Gastroesophageal sphincter (tissue), 3 donors: ENCODE results near the gene CDCA7L.

Experiments used
- POLR2A ChIP-seq, 2 donors: fragments of 450-650 bp; IDR thresholded peaks; one replicate each; pipeline ENCODE4 v1.6.1; 2017; ENCODE audit warnings: antibody characterized with exemption in 2 of 2, mild to moderate bottlenecking in 2 of 2, moderate library complexity in 1 of 2
- TF ChIP-seq, protein P1 (sequence below), 4 experiments: fragments of 200-600 bp in 2 of 4; fragments of 450-650 bp in 2 of 4; sonication (generic) in 1 of 4; IDR thresholded peaks; one replicate each; pipeline ENCODE4 v1.5.1; 2017 to 2019; ENCODE audit warnings: antibody characterized with exemption in 4 of 4, mild to moderate bottlenecking in 2 of 4, moderate library complexity in 2 of 4

- TF ChIP-seq, protein P1, sequence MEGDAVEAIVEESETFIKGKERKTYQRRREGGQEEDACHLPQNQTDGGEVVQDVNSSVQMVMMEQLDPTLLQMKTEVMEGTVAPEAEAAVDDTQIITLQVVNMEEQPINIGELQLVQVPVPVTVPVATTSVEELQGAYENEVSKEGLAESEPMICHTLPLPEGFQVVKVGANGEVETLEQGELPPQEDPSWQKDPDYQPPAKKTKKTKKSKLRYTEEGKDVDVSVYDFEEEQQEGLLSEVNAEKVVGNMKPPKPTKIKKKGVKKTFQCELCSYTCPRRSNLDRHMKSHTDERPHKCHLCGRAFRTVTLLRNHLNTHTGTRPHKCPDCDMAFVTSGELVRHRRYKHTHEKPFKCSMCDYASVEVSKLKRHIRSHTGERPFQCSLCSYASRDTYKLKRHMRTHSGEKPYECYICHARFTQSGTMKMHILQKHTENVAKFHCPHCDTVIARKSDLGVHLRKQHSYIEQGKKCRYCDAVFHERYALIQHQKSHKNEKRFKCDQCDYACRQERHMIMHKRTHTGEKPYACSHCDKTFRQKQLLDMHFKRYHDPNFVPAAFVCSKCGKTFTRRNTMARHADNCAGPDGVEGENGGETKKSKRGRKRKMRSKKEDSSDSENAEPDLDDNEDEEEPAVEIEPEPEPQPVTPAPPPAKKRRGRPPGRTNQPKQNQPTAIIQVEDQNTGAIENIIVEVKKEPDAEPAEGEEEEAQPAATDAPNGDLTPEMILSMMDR (IDR thresholded peaks at IDR 0.05), result no peak
- TF ChIP-seq POLR2A (IDR thresholded peaks at IDR 0.05), result no peak
Observed at GRCh38 chr7:21898265-21898930, 47.3 kb downstream of the CDCA7L start.
